Head of caudate nucleus (tissue), 42 donors: Measurements from ENCODE around the gene TRIM16.
"Not testable (repeated sequence)": the region's sequence is repeated elsewhere in the genome, so short reads cannot be mapped to it uniquely, and the experiment has no call there.

Source experiments
- DNase-seq, 42 donors: peaks; one replicate each; pipeline versions ENCODE4 v3.0.0 to v3.0.0-alpha.2; 2020 to 2021; ENCODE audit warnings: mixed read lengths in 7 of 42
- intact Hi-C: fragments of 100-400 bp; cut with DNase I; formaldehyde crosslinking; loops from one replicate; pipeline ENCODE4 v1.15.0; 2022

Gene TRIM16

GRCh38 chr17:15660077-15660476 is 24.0 kb downstream of the TRIM16 start:
- DNase-seq: no peak
- intact Hi-C loops: no loop called here

- no peak for DNase-seq
- intact Hi-C loops: no loop called here
Observed at GRCh38 chr17:15659663-15660062, 24.4 kb downstream of the TRIM16 start.

DNA sequence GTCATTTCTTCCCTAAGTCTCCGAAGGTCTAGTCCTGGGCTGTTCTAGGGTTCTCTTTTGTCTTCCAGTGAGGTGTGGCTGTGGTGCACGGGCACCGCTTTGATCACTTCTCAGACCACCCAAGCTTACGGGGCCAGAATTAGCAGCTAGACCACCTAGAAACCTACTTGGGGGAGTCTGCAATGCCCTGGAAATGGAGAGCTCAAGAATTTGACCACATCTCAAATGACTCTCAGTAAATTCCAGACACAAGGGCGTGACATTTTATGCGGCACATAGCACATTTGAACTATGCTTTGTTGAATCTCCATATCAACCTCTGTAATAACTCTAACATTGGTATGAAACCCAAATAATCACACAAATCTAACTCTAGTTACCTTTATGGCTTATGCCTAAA is 24.9 kb downstream of the TRIM16 start:
- intact Hi-C loops: no loop called here
- no peak for DNase-seq

- intact Hi-C loops: no loop called here
- no peak for DNase-seq
Observed at GRCh38 chr17:15658296-15658695, 25.8 kb downstream of the TRIM16 start.

GRCh38 chr17:15657868-15658267 is 26.2 kb downstream of the TRIM16 start:
- intact Hi-C loops: no loop called here
- no peak for DNase-seq

- no peak for DNase-seq
- intact Hi-C loops: no loop called here
Observed at GRCh38 chr17:15654886-15655561, 29.1 kb downstream of the TRIM16 start.

DNA sequence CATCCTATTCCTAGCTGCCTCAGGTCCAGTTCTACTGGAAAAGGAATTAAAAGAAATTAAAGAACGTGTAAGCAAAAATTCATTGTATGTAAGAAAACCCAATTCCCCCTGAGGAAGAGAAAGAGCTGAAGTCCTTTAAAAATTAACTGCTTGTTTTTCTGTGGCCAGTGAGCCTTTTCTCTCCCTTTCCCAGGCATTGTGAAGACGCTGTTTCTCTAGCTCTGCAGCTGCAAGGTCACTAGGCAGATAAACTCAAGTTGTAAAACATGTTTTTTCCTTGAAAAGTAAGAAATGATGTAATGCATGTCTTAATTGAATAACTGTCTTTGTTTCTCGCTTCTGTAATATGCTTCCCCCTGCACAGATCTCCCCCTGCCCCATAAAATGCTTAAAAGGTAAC is 29.7 kb downstream of the TRIM16 start:
- intact Hi-C loops, DNase-seq: not testable (repeated sequence)

DNA sequence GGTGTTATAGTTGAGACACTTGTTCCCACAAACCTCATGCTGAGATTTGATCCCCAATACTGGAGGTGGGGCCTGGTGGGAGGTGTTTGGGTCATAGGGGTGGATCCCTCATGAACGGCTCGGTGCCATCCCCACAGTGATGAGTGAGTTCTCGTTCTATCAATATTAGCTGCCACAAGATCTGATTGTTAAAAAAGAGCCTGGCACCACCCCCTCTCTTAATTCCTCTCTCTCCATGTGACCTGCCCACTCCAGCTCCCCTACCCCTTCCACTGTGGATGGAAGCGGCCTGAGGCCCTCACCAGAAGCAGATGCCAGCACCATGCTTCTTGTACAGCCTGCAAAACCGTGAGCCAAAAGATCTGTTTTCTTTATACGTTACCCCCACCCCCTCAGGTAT is 31.2 kb downstream of the TRIM16 start:
- DNase-seq: no peak
- intact Hi-C loops: no loop called here

- intact Hi-C loops: no loop called here
- peak; percentile 19 to 88 (median 62) for DNase-seq
Observed at GRCh38 chr17:15651583-15652110, 32.5 kb downstream of the TRIM16 start.

- peak in 3 of 42 donors; percentile 5 to 14 (median 7) for DNase-seq
Observed at GRCh38 chr17:15650741-15651582, 33.1 kb downstream of the TRIM16 start.

GRCh38 chr17:15649861-15650421 is 34.2 kb downstream of the TRIM16 start:
- intact Hi-C loops: no loop called here
- no peak for DNase-seq

More at GRCh38 chr17:15650741-15651582, 33.1 kb downstream of the TRIM16 start:
- intact Hi-C loops: no loop called here

- no peak for DNase-seq
- intact Hi-C loops: no loop called here
Observed at GRCh38 chr17:15648386-15648785, 35.7 kb downstream of the TRIM16 start.

GRCh38 chr17:15645942-15646312 is 38.2 kb downstream of the TRIM16 start:
- DNase-seq: not testable (repeated sequence)

GRCh38 chr17:15645099-15645941 is 38.8 kb downstream of the TRIM16 start:
- DNase-seq, intact Hi-C loops: not testable (repeated sequence)

More at GRCh38 chr17:15645942-15646312, 38.2 kb downstream of the TRIM16 start:
- intact Hi-C loops: not testable (repeated sequence)

GRCh38 chr17:15642505-15643251 is 41.4 kb downstream of the TRIM16 start:
- intact Hi-C loops: not testable (repeated sequence)

GRCh38 chr17:15642014-15642413 is 42.1 kb downstream of the TRIM16 start:
- not testable (repeated sequence) for DNase-seq

More at GRCh38 chr17:15642505-15643251, 41.4 kb downstream of the TRIM16 start:
- not testable (repeated sequence) for DNase-seq

GRCh38 chr17:15630930-15631453 is 53.1 kb downstream of the TRIM16 start:
- DNase-seq, intact Hi-C loops: not testable (repeated sequence)

More at GRCh38 chr17:15642014-15642413, 42.1 kb downstream of the TRIM16 start:
- intact Hi-C loops: not testable (repeated sequence)

- DNase-seq, intact Hi-C loops: not testable (repeated sequence)
Observed at GRCh38 chr17:15629991-15630390, 54.1 kb downstream of the TRIM16 start.
